GM12873 (cell line): ENCODE data around the gene PLEKHM3.

Experiments used
- TF ChIP-seq, protein P1 (sequence below): IDR thresholded peaks from 2 replicates; pipeline ENCODE4 v1.5.1; 2012; ENCODE audit warnings: low read depth, mild to moderate bottlenecking, moderate library complexity, low read length, control low read depth; ENCODE audit not compliant: insufficient read depth; ENCODE audit errors: missing control alignments

PLEKHM3 gene

GRCh38 chr2:207987025-207987716 lies 38.2 kb downstream of the PLEKHM3 start:
- TF ChIP-seq, protein P1, sequence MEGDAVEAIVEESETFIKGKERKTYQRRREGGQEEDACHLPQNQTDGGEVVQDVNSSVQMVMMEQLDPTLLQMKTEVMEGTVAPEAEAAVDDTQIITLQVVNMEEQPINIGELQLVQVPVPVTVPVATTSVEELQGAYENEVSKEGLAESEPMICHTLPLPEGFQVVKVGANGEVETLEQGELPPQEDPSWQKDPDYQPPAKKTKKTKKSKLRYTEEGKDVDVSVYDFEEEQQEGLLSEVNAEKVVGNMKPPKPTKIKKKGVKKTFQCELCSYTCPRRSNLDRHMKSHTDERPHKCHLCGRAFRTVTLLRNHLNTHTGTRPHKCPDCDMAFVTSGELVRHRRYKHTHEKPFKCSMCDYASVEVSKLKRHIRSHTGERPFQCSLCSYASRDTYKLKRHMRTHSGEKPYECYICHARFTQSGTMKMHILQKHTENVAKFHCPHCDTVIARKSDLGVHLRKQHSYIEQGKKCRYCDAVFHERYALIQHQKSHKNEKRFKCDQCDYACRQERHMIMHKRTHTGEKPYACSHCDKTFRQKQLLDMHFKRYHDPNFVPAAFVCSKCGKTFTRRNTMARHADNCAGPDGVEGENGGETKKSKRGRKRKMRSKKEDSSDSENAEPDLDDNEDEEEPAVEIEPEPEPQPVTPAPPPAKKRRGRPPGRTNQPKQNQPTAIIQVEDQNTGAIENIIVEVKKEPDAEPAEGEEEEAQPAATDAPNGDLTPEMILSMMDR, result no peak

DNA sequence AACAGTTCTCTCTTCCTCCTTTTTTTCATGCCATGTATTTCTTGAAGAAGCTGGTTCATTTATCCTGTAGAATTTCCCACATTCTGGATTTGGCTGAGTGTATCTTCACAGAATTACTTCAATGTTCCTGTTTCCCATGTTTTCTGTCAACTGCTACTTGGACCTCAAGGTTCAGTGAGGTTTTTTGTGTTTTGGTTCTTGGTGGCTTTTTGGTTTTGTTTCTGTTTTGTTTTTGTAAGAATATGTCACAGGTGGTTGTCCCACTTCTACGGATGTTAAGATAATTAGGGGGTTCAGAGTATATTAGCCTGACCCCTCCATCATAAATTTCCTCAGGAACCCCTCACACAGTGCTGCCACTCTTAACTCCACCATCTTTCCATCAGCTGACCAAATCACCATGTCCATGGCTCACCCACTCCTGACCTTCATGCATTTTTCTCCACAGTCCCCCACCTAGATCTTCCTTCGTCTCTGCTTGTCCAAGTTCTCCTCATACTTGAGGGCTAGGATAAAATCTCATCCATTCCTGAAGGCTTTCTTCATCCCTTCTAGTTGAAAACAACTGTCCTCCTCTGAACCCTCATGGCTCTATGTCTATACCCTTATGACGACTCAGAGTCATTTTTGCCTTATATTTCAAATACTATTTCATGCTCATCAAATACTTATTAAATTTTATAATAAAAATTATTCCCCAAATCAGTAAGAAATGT lies 40.4 kb downstream of the PLEKHM3 start:
- TF ChIP-seq, protein P1, result no peak

- TF ChIP-seq, protein P1, result no peak
Observed at GRCh38 chr2:207983641-207984042, 41.7 kb downstream of the PLEKHM3 start.

DNA sequence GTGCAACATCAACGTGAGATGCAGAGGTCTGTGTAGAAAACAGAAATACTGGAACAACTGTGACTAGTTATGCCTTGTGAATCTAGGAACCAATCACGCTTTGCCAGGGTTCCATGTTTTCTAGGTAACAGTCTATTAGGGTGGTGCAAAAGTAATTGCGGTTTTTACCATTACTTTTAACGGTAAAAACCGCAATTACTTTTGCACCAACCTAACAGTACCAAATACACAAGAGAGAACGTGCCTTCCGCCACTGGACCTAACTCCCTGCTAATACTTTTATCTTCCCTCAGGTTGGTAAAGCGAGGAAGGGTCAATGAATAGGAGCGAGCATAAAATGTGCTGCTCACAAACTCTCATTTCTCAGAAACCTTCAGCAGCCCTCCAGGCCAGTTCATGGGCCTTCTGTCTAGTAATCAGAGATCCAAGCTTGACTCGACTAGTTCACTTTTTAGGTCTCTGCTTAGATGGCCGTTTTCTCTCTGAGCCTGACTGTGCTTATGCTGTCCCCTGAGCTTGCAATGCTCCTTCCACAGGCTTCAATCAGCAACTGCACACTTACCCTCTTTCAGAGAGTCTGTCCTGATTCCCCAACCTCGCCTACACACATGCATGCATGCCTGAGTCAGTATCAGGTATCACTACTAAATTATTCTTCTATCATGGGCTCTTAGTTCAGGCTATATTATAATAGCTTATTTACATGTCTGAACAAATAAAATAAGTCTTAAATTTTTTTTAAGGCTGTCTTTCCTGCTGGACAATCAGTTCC lies 47.0 kb downstream of the PLEKHM3 start:
- TF ChIP-seq, protein P1, result no peak

DNA sequence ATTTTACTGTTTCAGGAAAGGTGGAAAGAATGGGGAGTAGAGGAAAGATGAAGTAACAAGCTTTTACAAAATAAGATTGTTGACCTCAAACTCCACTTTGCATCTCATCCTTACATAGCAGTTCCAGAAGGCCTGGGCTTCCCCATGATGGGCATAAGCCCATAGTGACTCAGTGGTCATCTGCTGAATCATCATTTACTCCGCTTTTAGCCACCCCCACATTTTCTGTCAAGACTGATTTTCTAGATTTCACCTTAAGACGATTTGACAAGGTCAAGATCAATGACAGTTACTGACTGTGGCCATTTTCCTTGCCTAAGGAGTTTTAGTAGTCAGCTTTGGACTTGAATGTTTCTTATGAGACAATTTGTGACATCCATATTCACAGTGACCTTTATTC lies 49.4 kb downstream of the PLEKHM3 start:
- TF ChIP-seq, protein P1, result no peak

- TF ChIP-seq, protein P1, result no peak
Observed at GRCh38 chr2:207974216-207974605, 51.1 kb downstream of the PLEKHM3 start.

- TF ChIP-seq, protein P1, result no peak
Observed at GRCh38 chr2:207970826-207971180, 54.5 kb downstream of the PLEKHM3 start.
